DMS 273 treated with DMSO at 0.1 percent for 48 hours (cell line): Measurements from ENCODE around the gene TNFSF11.
"Not testable (repeated sequence)": the region's sequence is repeated elsewhere in the genome, so short reads cannot be mapped to it uniquely, and the experiment has no call there.

Experiments used
- DNase-seq: peaks from one replicate; lab custom pipeline; 2025; lab: John Stamatoyannopoulos, UW

TNFSF11 gene

GRCh38 chr13:42574011-42574410 is at the start of gene TNFSF11:
TNFSF11 (plus strand) TSS chr13:42574152; CDS start chr13:42574304, 152 bp downstream.
- no peak for DNase-seq

GRCh38 chr13:42524487-42525034 is 49.4 kb upstream of the TNFSF11 start:
- no peak for DNase-seq

- DNase-seq: no peak
Measured at GRCh38 chr13:42525035-42525504, 48.9 kb upstream of the TNFSF11 start.

- DNase-seq: no peak
Measured at GRCh38 chr13:42526276-42526675, 47.7 kb upstream of the TNFSF11 start.

- DNase-seq: no peak
Measured at GRCh38 chr13:42526804-42527203, 47.1 kb upstream of the TNFSF11 start.

GRCh38 chr13:42532561-42533335 is 41.2 kb upstream of the TNFSF11 start:
- DNase-seq: no peak

GRCh38 chr13:42533336-42533591 is 40.7 kb upstream of the TNFSF11 start:
- no peak for DNase-seq

GRCh38 chr13:42534785-42535184 is 39.2 kb upstream of the TNFSF11 start:
- no peak for DNase-seq

- no peak for DNase-seq
Measured at GRCh38 chr13:42538996-42539395, 35.0 kb upstream of the TNFSF11 start.

- DNase-seq: no peak
Measured at GRCh38 chr13:42539670-42540069, 34.3 kb upstream of the TNFSF11 start.

- DNase-seq: no peak
Measured at GRCh38 chr13:42543215-42543797, 30.6 kb upstream of the TNFSF11 start.

- no peak for DNase-seq
Measured at GRCh38 chr13:42544246-42544926, 29.6 kb upstream of the TNFSF11 start.

- DNase-seq: no peak
Measured at GRCh38 chr13:42545842-42546241, 28.1 kb upstream of the TNFSF11 start.

GRCh38 chr13:42547612-42548011 is 26.3 kb upstream of the TNFSF11 start:
- no peak for DNase-seq

GRCh38 chr13:42548731-42549551 is 25.0 kb upstream of the TNFSF11 start:
- DNase-seq: no peak

- DNase-seq: no peak
Measured at GRCh38 chr13:42549552-42549936, 24.4 kb upstream of the TNFSF11 start.

GRCh38 chr13:42551611-42552010 is 22.3 kb upstream of the TNFSF11 start:
- DNase-seq: no peak

GRCh38 chr13:42553098-42554046 is 20.6 kb upstream of the TNFSF11 start:
- no peak for DNase-seq

GRCh38 chr13:42559057-42559456 is 14.9 kb upstream of the TNFSF11 start:
- DNase-seq: no peak

- DNase-seq: not testable (repeated sequence)
Measured at GRCh38 chr13:42559573-42560218, 14.3 kb upstream of the TNFSF11 start.
